ENCODE data around the gene KISS1. TPM values are rescaled to one million over a fixed set of nuclear protein-coding genes. Genes with fewer than 3 reads are reported as not detected.

Gene KISS1
- total RNA-seq, 3 donors from 2014 or later (not counting 1 experiment from before 2014, with no cell fraction given): not detected

DNA sequence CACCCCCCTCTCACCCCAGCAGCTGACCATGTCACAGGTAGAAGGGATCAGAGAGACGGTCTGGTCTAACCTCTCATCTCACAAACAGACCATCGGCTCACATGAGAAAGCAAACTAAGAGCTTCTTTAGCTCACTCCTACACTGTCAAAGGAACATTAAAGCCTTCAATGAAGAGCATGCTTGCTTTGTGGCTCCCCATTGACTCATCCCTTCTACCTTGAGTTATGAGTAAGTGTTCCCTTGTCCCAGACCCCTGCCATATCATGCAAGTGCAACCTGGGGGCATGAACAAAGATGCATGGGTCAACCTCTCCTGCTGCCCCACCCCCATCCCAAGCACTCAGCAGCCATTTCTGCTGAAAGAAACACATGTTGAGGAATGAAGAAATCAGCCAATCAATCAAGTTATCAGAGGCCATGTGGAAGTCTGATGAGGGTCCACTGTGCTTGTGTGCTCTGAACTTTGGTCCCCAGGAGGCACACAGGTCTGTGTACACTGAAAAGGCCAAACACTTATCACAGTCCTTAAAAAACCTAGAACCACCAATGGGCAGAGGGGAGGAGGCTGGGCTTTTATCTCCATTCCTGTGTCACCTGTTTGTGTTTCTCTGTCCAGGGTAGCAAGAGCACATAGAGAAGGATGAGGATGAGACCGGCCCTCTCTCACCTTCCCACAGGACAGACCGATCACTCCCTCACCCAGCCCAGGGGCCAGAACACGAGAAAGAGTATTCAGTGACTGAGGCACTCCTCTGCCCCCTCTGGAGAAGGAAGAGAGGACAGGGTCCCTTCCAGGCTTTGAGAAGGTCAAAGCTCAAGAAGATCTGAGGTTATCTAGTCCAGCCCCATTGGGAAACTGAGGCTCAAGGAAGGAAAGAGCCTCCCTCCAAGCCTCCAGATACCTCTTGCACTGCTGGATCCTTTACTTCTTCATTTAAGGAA is 54.0 kb downstream of the KISS1 start:
- ATAC-seq (no peak), DNase-seq (no peak)
- H3K4me3 Mint-ChIP-seq: no peak overlapping the region
- no peaks in the 10 kb centered on the region for H3K9me3 Mint-ChIP-seq
- H3K36me3 ChIP-seq (ENCODE audit: control insufficient read depth, insufficient read depth, low read length): no peaks in the 10 kb centered on the region
- no peak overlapping the region for H3K27ac ChIP-seq (ENCODE audit: low read length)
- no peaks in the 10 kb centered on the region for H3K9me3 ChIP-seq (ENCODE audit: control insufficient read depth, insufficient read depth, low read length)
- intact Hi-C loops (cut with micrococcal nuclease): no loop called here
- no peak overlapping the region for H3K4me3 ChIP-seq (ENCODE audit: low read length)
- no peaks in the 10 kb centered on the region for H3K4me1 ChIP-seq (ENCODE audit: control insufficient read depth, insufficient read depth, low read length)
- no peaks in the 10 kb centered on the region for H3K36me3 Mint-ChIP-seq
- H3K4me1 Mint-ChIP-seq: no peaks in the 10 kb centered on the region
- no peak overlapping the region for H3K27ac Mint-ChIP-seq
- 91% methylated on average over 5 of the region's 5 CpGs for WGBS (ENCODE audit: insufficient coverage)
- no peak for TF ChIP-seq CTCF (IDR thresholded peaks at IDR 0.05)
- H3K27me3 Mint-ChIP-seq (ENCODE audit: low read depth in 2 of 2): peaks cover 0 to 12% of the 10 kb centered on the region in 2 donors
- H3K27me3 ChIP-seq (ENCODE audit: control insufficient read depth, insufficient read depth, low read length): no peaks in the 10 kb centered on the region

DNA sequence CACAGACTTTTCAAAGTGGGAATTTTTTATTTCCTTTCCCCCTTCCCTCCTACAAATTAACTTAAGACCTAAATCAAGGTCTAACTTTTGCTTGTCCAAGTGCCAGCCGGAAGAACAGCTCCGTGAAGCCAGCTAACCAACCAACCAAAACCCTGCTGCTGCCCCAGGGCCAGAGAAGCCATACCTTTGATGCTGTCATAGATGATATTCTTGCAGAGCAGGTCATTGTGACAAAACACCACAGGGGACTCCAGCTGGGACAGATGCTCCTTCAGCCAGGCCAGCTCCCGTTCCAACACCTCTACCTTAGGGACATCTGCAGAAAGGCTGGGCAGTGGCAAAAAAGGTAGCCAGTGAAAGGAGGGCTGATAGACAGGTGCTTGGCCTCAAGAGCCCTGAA is 55.2 kb downstream of the KISS1 start:
- no peak for TF ChIP-seq CTCF (IDR thresholded peaks at IDR 0.05)
- H3K27ac ChIP-seq (ENCODE audit: low read length): no peak overlapping the region
- H3K27ac Mint-ChIP-seq: no peak overlapping the region
- DNase-seq: no peak
- H3K27me3 Mint-ChIP-seq (ENCODE audit: low read depth in 2 of 2): peaks cover 0 to 12% of the 10 kb centered on the region in 2 donors
- no peaks in the 10 kb centered on the region for H3K27me3 ChIP-seq (ENCODE audit: control insufficient read depth, insufficient read depth, low read length)
- no peak for ATAC-seq
- H3K36me3 ChIP-seq (ENCODE audit: control insufficient read depth, insufficient read depth, low read length): no peaks in the 10 kb centered on the region
- H3K4me1 Mint-ChIP-seq: no peaks in the 10 kb centered on the region
- no peak overlapping the region for H3K4me3 Mint-ChIP-seq
- no peaks in the 10 kb centered on the region for H3K36me3 Mint-ChIP-seq
- intact Hi-C loops (cut with micrococcal nuclease): no loop called here
- no peaks in the 10 kb centered on the region for H3K4me1 ChIP-seq (ENCODE audit: control insufficient read depth, insufficient read depth, low read length)
- H3K9me3 ChIP-seq (ENCODE audit: control insufficient read depth, insufficient read depth, low read length): no peaks in the 10 kb centered on the region
- H3K9me3 Mint-ChIP-seq: no peaks in the 10 kb centered on the region
- WGBS (ENCODE audit: insufficient coverage): 96% methylated on average over 3 of the region's 3 CpGs
- no peak overlapping the region for H3K4me3 ChIP-seq (ENCODE audit: low read length)

Other genes starting within 250 kb of the KISS1 start
- gene SOX13, start 123.4 kb downstream of the KISS1 start, total RNA-seq: 10 to 100 TPM; 27.3 to 44.7 (median 41.4) TPM
- 1 to 10 TPM; 5.1 to 5.8 (median 5.5) TPM for gene ETNK2, start 44.4 kb downstream of the KISS1 start, total RNA-seq
- not detected for gene REN, start 30.2 kb downstream of the KISS1 start, total RNA-seq
- gene GOLT1A, start 17.5 kb upstream of the KISS1 start, total RNA-seq: not detected
- under 1 TPM; 0.10 to 0.43 (median 0.16) TPM for gene PLEKHA6, start 163.4 kb upstream of the KISS1 start, total RNA-seq
- gene PPP1R15B, start 215.3 kb upstream of the KISS1 start, total RNA-seq: 100 to 1,000 TPM; 174 to 236 (median 222) TPM

Measured in natural killer cell (primary cell).